Airway epithelial cell (primary cell): ENCODE measurements around the gene SLC25A15. TPM values are rescaled to one million over a fixed set of nuclear protein-coding genes. Genes with fewer than 3 reads are reported as not detected.

ENCODE experiments used
- total RNA-seq: library from RNA; depleted of rRNA; stranded (reverse); fragments of >200 nt; gene quantifications from 2 replicates; pipeline ENCODE4 v1.2.3, GENCODE V29; 2015

Gene SLC25A15
- 19.5 and 20.9 TPM in 2 replicates for total RNA-seq

DNA sequence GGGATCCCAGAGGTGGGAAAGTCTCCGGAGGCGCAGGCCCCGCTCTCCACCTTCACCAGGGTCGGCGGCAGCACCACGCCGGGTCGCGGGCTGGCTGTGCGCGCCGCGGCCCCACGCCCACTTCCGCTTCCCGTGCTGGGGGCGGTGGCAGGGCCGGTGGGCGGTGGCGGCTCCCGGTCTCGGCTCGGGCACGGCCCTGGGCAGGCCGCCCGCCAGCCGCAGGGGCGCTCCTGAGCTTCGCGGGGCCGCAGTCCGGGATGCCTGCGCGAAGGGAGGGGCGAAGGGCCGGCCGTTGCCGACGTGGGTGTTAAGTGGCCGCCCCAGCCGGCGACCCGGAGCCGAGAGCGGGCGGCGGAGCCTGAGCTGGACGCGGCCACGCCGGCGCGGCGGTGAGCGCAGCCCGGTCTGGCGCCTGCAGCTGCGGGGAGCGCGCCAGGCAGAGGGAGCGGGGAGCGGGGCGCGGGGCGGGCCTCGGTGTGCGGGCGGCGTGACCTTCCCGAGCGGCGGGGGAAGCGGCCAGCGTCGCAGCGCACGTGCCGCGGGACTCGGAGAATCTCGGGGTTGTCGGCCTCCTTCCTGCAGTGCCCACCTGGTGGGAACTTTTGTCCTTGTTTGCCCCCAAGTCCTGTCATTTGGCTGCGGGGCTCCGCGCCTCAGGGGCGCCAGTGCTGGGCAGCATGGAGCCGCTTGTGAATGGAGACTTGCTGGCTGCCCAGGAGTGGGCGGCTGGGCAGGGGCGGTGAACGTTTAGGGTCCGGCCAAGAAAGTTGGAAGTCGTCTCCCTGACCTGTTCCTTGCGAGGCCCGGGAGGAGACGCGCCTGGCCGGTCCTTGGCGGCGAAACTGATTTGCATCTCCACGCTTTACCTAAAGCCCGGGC lies at the start of gene SLC25A15:
TSS of gene SLC25A15 (plus strand) at position 337 of the 879 bp plus-strand sequence. CDS start 3,616 bp downstream, outside the sequence.

DNA sequence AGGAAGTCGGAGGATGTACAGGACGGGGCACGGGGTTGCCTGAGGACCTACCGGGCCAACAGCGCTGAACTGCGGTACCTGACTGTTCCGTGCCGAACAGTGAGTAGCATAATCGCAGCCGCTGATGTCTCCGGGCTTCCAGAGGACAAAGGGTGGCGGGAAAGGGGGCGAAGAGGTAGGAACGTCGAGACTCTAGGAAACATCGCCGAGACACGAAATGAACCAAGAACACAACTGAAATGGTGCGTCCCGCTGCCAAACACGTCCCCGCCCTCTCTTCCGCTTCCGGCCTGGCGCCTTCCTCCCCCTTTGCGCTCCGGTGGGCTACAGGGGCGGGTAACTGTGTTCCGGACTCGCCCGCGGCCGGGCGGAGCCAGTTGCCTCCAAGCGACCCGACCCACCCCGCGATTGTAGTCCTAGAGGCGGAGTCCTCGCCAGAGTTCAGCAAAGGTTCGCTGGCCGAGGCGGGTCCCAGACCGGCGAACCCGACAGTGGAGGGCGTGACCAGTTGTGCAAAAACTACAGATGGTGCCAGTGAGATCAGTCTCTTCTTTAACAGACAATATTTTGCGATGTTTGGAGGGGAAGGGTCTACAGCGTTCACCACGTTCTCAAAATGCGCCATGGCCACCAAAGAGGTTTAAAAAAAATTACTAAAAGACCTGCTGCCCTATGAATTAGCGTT lies 18.3 kb upstream of the SLC25A15 start, which contains the start of gene MRPS31:
TSS of gene MRPS31 (minus strand) at position 257 of the 685 bp plus-strand sequence. CDS start at position 203, 54 bp downstream.

Other genes starting within 250 kb of the SLC25A15 start
- 7.5 and 7.8 TPM in 2 replicates for gene FOXO1, start 123.0 kb upstream of the SLC25A15 start, total RNA-seq
- 18.8 and 20.2 TPM in 2 replicates for gene MRPS31, start 18.4 kb upstream of the SLC25A15 start, total RNA-seq
- gene ELF1, start 229.7 kb downstream of the SLC25A15 start, total RNA-seq: 36.8 and 43.2 TPM in 2 replicates